HepG2 (cell line): ENCODE measurements around the gene GALR3. TPM values are rescaled to one million over a fixed set of nuclear protein-coding genes. Genes with fewer than 3 reads are reported as not detected.

Experiments
- AGO2 ChIP-seq: fragments of 200-400 bp; formaldehyde crosslinking; optimal IDR thresholded peaks from 2 replicates; pipeline ENCODE3; 2017; ENCODE audit warnings: mild to moderate bottlenecking, low read depth, low read length, moderate library complexity
- ATF7 ChIP-seq, 2 experiments: fragments of 450-650 bp in 1 of 2; sonication (generic) in 1 of 2; formaldehyde crosslinking in 1 of 2; IDR thresholded peaks; 2 replicates each; pipeline versions ENCODE4 v1.4.0 to v1.6.1; 2016 to 2020; ENCODE audit warnings: antibody characterized with exemption in 1 of 2, mild to moderate bottlenecking in 1 of 2, missing genetic modification reagents in 1 of 2
- CAMTA2 ChIP-seq: sonication (generic); formaldehyde crosslinking; IDR thresholded peaks from 2 replicates; pipeline ENCODE4 v1.4.0; 2020; ENCODE audit warnings: mild to moderate bottlenecking, missing genetic modification reagents, borderline replicate concordance
- CC2D1A ChIP-seq: sonication (generic); formaldehyde crosslinking; IDR thresholded peaks from 2 replicates; pipeline ENCODE4 v1.8.1; 2023; ENCODE audit warnings: mild to moderate bottlenecking, missing genetic modification reagents
- FOSL1 ChIP-seq: sonication (generic); formaldehyde crosslinking; IDR thresholded peaks from 2 replicates; pipeline ENCODE4 v1.9.0; 2021; ENCODE audit warnings: missing genetic modification reagents, borderline replicate concordance
- FOXC1 ChIP-seq: sonication (generic); formaldehyde crosslinking; IDR thresholded peaks from 2 replicates; pipeline ENCODE4 v1.8.0; 2022; ENCODE audit warnings: mild to moderate bottlenecking, missing genetic modification reagents, borderline replicate concordance
- FOXP4 ChIP-seq: sonication (generic); formaldehyde crosslinking; IDR thresholded peaks from 2 replicates; pipeline ENCODE4 v1.4.0; 2020; ENCODE audit warnings: missing genetic modification reagents
- GABPA ChIP-seq, 2 experiments: IDR thresholded peaks; 2 replicates each; pipeline ENCODE4 v1.6.1; 2011 to 2016; ENCODE audit warnings: low read depth in 2 of 2, low read length in 1 of 2, missing biosample characterization in 1 of 2, missing genetic modification characterization in 1 of 2
- GATA4 ChIP-seq: sonication (generic); IDR thresholded peaks from 2 replicates; pipeline ENCODE4 v1.6.1; 2016; ENCODE audit warnings: antibody characterized with exemption, low read depth, borderline replicate concordance
- GMEB2 ChIP-seq: IDR thresholded peaks from 2 replicates; pipeline ENCODE4 v1.6.1; 2016; ENCODE audit warnings: missing biosample characterization, missing genetic modification reagents, low read depth
- KAT8 ChIP-seq: IDR thresholded peaks from 2 replicates; pipeline ENCODE4 v1.6.1; 2016; ENCODE audit warnings: missing genetic modification reagents, missing compliant biosample characterization
- KDM1A ChIP-seq: IDR thresholded peaks from 2 replicates; pipeline ENCODE4 v1.6.1; 2016; ENCODE audit warnings: missing compliant biosample characterization
- MAFG ChIP-seq: sonication (generic); formaldehyde crosslinking; IDR thresholded peaks from 2 replicates; pipeline ENCODE4 v1.5.1; 2020; ENCODE audit warnings: mild to moderate bottlenecking, missing genetic modification reagents
- NFE2L1 ChIP-seq: sonication (generic); formaldehyde crosslinking; IDR thresholded peaks from 2 replicates; pipeline ENCODE4 v1.4.0; 2020; ENCODE audit warnings: missing genetic modification reagents, mild to moderate bottlenecking, borderline replicate concordance
- NR2F6 ChIP-seq, 2 experiments: IDR thresholded peaks; 2 replicates each; pipeline ENCODE4 v1.6.1; 2016; ENCODE audit warnings: antibody characterized with exemption in 1 of 2, mild to moderate bottlenecking in 1 of 2
- RBM22 ChIP-seq: fragments of 200-400 bp; formaldehyde crosslinking; optimal IDR thresholded peaks from 2 replicates; pipeline ENCODE3; 2017; ENCODE audit warnings: mild to moderate bottlenecking, low read length, moderate library complexity
- SALL1 ChIP-seq: sonication (generic); formaldehyde crosslinking; IDR thresholded peaks from 2 replicates; pipeline ENCODE4 v1.8.0; 2022; ENCODE audit warnings: mild to moderate bottlenecking, missing genetic modification reagents
- SAP130 ChIP-seq: IDR thresholded peaks from 2 replicates; pipeline ENCODE4 v1.6.1; 2016; ENCODE audit warnings: low read depth
- SMARCE1 ChIP-seq: fragments of 450-650 bp; IDR thresholded peaks from 2 replicates; pipeline ENCODE4 v1.6.1; 2017; ENCODE audit warnings: borderline replicate concordance
- SMYD3 ChIP-seq: sonication (generic); formaldehyde crosslinking; IDR thresholded peaks from 2 replicates; pipeline ENCODE4 v1.8.1; 2023; ENCODE audit warnings: mild to moderate bottlenecking, missing genetic modification reagents
- STAG1 ChIP-seq: sonication (generic); formaldehyde crosslinking; IDR thresholded peaks from 2 replicates; pipeline ENCODE4 v1.4.0; 2020; ENCODE audit warnings: missing genetic modification reagents
- TARDBP ChIP-seq: sonication (generic); formaldehyde crosslinking; IDR thresholded peaks from 2 replicates; pipeline ENCODE4 v1.8.0; 2022; ENCODE audit warnings: mild to moderate bottlenecking, missing genetic modification reagents
- YEATS2 ChIP-seq: sonication (generic); formaldehyde crosslinking; IDR thresholded peaks from 2 replicates; pipeline ENCODE4 v1.4.0; 2020; ENCODE audit warnings: missing genetic modification reagents, borderline replicate concordance
- ZC3H4 ChIP-seq: sonication (generic); formaldehyde crosslinking; IDR thresholded peaks from 2 replicates; pipeline ENCODE4 v1.4.0; 2020; ENCODE audit warnings: missing genetic modification reagents, borderline replicate concordance
- ZNF780A ChIP-seq: sonication (generic); formaldehyde crosslinking; IDR thresholded peaks from 2 replicates; pipeline ENCODE4 v1.8.0; 2022; ENCODE audit warnings: mild to moderate bottlenecking, missing genetic modification reagents, moderate library complexity
- polyA plus RNA-seq, 8 experiments: library from polyadenylated mRNA; depleted of rRNA in 3 of 8; stranded (reverse) in 7 of 8; unstranded in 1 of 8; fragments of >200 nt; fragmentation: Illumina TruSeq in 4 of 8; extraction: Trizol in 4 of 8; gene quantifications; 2 replicates each; pipeline versions ENCODE4 v1.2.1 to v1.2.3, GENCODE V29; 2011 to 2016; ENCODE audit warnings: low read depth in 4 of 8, missing spikeins in 1 of 8, mixed read lengths in 1 of 8; ENCODE audit not compliant: insufficient read depth in 1 of 8
- total RNA-seq, 5 experiments: library from RNA; depleted of rRNA; stranded (reverse); fragments of >200 nt; fragmentation: Illumina TruSeq; extraction: Trizol; gene quantifications; 2 replicates each; pipeline ENCODE4 v1.2.3, GENCODE V29; 2016; ENCODE audit warnings: low read depth in 1 of 5

Gene GALR3
- total and polyA plus RNA-seq, 2 of the 13 experiments (the other 11 are each of a cell fraction or from before 2014, with no cell fraction given), result 0.13 TPM; not detected in 1

GRCh38 chr22:37782340-37783168 lies 40.6 kb upstream of the GALR3 start (continued):
- TF ChIP-seq TARDBP (CRISPR knock-in tag) (no peak), GMEB2 (no peak), CAMTA2 (no peak), ATF7 (IDR thresholded peaks at IDR 0.05) (no peak), ATF7 (CRISPR knock-in tag; IDR thresholded peaks at IDR 0.05) (no peak), KAT8 (CRISPR knock-in tag) (no peak; the same call in 1 of the 2 replicates), SALL1 (CRISPR knock-in tag) (no peak; the same call in 1 of the 2 replicates), FOXP4 (CRISPR knock-in tag) (no peak), NR2F6 (IDR thresholded peaks at IDR 0.05) (no peak), NR2F6 (CRISPR knock-in tag; IDR thresholded peaks at IDR 0.05) (no peak), GABPA (IDR thresholded peaks at IDR 0.05; ENCODE audit: low read depth, low read length) (no peak), GABPA (CRISPR knock-in tag; IDR thresholded peaks at IDR 0.05; ENCODE audit: low read depth) (no peak), ZC3H4 (CRISPR knock-in tag) (no peak), KDM1A (CRISPR knock-in tag) (peak; percentile 36; the same call in 1 of the 2 replicates), STAG1 (CRISPR knock-in tag) (peak; percentile 22; the same call in 1 of the 2 replicates), YEATS2 (CRISPR knock-in tag) (no peak), ZNF780A (CRISPR knock-in tag) (no peak), FOXC1 (CRISPR knock-in tag) (no peak), SMYD3 (no peak), MAFG (no peak), AGO2 (no peak), SMARCE1 (no peak), NFE2L1 (CRISPR knock-in tag) (no peak), GATA4 (no peak), CC2D1A (no peak), RBM22 (no peak), SAP130 (CRISPR knock-in tag) (0 out of 2 replicates have a peak, but pooled peaks have one; percentile 20), FOSL1 (CRISPR knock-in tag) (no peak)
- TF ChIP-seq, all 625 proteins: peak for 22
